Epithelial cell of proximal tubule (primary cell): ENCODE results near the gene ZPR1. TPM values are rescaled to one million over a fixed set of nuclear protein-coding genes. Genes with fewer than 3 reads are reported as not detected.
"Not testable (repeated sequence)": the region's sequence is repeated elsewhere in the genome, so short reads cannot be mapped to it uniquely, and the experiment has no call there.

Source experiments
- DNase-seq: peaks from one replicate; pipeline ENCODE4 v3.0.0-alpha.2; 2011; ENCODE audit warnings: low read depth
- H3K4me3 ChIP-seq: 2 replicates; pipeline ENCODE4 v1.5.1; 2011; ENCODE audit warnings: low read depth, mild to moderate bottlenecking, low read length
- CTCF ChIP-seq: conservative IDR thresholded peaks from 2 replicates; pipeline ENCODE4 v1.5.1; 2012; ENCODE audit warnings: low read depth, mild to moderate bottlenecking, low read length
- total RNA-seq: library from RNA; depleted of rRNA; stranded (reverse); fragments of >200 nt; gene quantifications from 2 replicates; pipeline ENCODE4 v1.2.3, GENCODE V29; 2015

The ZPR1 gene
- total RNA-seq, 1 donor from 2014 or later, result 39.4 TPM

- TF ChIP-seq CTCF, result no peak
- H3K4me3 ChIP-seq, result no peak overlapping the region
- no peak for DNase-seq
Measured at GRCh38 chr11:116811194-116811593, 23.4 kb upstream of the ZPR1 start.

- TF ChIP-seq CTCF, result no peak
- no peak overlapping the region for H3K4me3 ChIP-seq
- DNase-seq, result no peak
Measured at GRCh38 chr11:116808262-116809175, 20.7 kb upstream of the ZPR1 start.

GRCh38 chr11:116807601-116808261, 19.9 kb upstream of the ZPR1 start:
- no peak for TF ChIP-seq CTCF
- no peak for DNase-seq
- H3K4me3 ChIP-seq, result no peak overlapping the region

- no peak overlapping the region for H3K4me3 ChIP-seq
- no peak for DNase-seq
- TF ChIP-seq CTCF, result no peak
Measured at GRCh38 chr11:116804001-116804400, 16.2 kb upstream of the ZPR1 start.

GRCh38 chr11:116801662-116802061, 13.8 kb upstream of the ZPR1 start:
- DNase-seq, H3K4me3 ChIP-seq: not testable (repeated sequence)

GRCh38 chr11:116800610-116801009, 12.8 kb upstream of the ZPR1 start:
- no peak for TF ChIP-seq CTCF
- no peak for DNase-seq
- H3K4me3 ChIP-seq, result no peak overlapping the region

GRCh38 chr11:116798368-116798767, 10.5 kb upstream of the ZPR1 start:
- DNase-seq, result no peak
- no peak for TF ChIP-seq CTCF
- no peak overlapping the region for H3K4me3 ChIP-seq
